Testis (tissue), 3 donors: Measurements from ENCODE around the gene NME7. TPM values are rescaled to one million over a fixed set of nuclear protein-coding genes. Genes with fewer than 3 reads are reported as not detected.

Experiments used
- DNase-seq: peaks from one replicate; pipeline ENCODE4 v3.0.0-alpha.2; 2019
- H3K27ac ChIP-seq, 2 donors: fragments of 200-600 bp; sonication (generic); one replicate each; pipeline ENCODE4 v1.5.1; 2019
- H3K27me3 ChIP-seq: fragments of 200-600 bp; sonication (generic); one replicate; pipeline ENCODE4 v1.5.1; 2019
- H3K36me3 ChIP-seq: fragments of 200-600 bp; sonication (generic); one replicate; pipeline ENCODE4 v1.5.1; 2017; ENCODE audit warnings: low read depth; ENCODE audit errors: missing control alignments
- H3K4me1 ChIP-seq: fragments of 200-600 bp; sonication (generic); one replicate; pipeline ENCODE4 v1.5.1; 2019
- H3K4me3 ChIP-seq, 2 donors: fragments of 200-600 bp; sonication (generic); one replicate each; pipeline ENCODE4 v1.5.1; 2017 to 2019
- H3K9me3 ChIP-seq: fragments of 200-600 bp; sonication (generic); one replicate; pipeline ENCODE4 v1.5.1; 2017
- CTCF ChIP-seq, 3 experiments: fragments of 450-650 bp in 2 of 3; fragments of 200-600 bp in 1 of 3; sonication (generic) in 1 of 3; IDR thresholded peaks; one replicate each; pipeline ENCODE4 v1.5.1; 2016 to 2019; ENCODE audit warnings: antibody characterized with exemption in 3 of 3, mild to moderate bottlenecking in 2 of 3, moderate library complexity in 1 of 3
- POLR2A ChIP-seq: fragments of 450-650 bp; IDR thresholded peaks from one replicate; pipeline ENCODE4 v1.6.1; 2017; ENCODE audit warnings: antibody characterized with exemption, mild to moderate bottlenecking, moderate library complexity
- WGBS, 2 donors: methylation state at CpG; one replicate each; pipeline ENCODE4 v1.1.5; 2018; 5-methylcytosine and 5-hydroxymethylcytosine counted together
- intact Hi-C: fragments of 100-400 bp; cut with DNase I; formaldehyde crosslinking; loops from one replicate; pipeline ENCODE4 v1.15.1; 2023; ENCODE audit warnings: low total_unique reads
- polyA plus RNA-seq: library from polyadenylated mRNA; stranded (reverse); fragments of 350-450 nt; fragmentation: Illumina TruSeq; extraction: RNeasy Lipid Tissue Mini Kit (QIAGEN cat#74804); gene quantifications from one replicate; pipeline ENCODE4 v1.2.3, GENCODE V29; 2014; ENCODE audit warnings: low read depth, low replicate concordance; ENCODE audit not compliant: insufficient read depth
- total RNA-seq, 2 donors: library from RNA; depleted of rRNA; stranded (reverse); fragments of >200 nt; gene quantifications; one replicate each; pipeline ENCODE4 v1.2.3, GENCODE V29; 2016

NME7 gene
- total and polyA plus RNA-seq, 3 donors from 2014 or later: 21.4 to 29.0 (median 24.0) TPM

GRCh38 chr1:169392406-169392805 lies 24.8 kb upstream of the NME7 start:
- Histone ChIP-seq H3K36me3 (no peaks in the 10 kb centered on the region), H3K4me1 (no peaks in the 10 kb centered on the region), H3K9me3 (no peaks in the 10 kb centered on the region), H3K4me3 (no peak overlapping the region), H3K27me3 (no peaks in the 10 kb centered on the region), H3K27ac (no peak overlapping the region)
- WGBS, 2 donors: 85 to 91% methylated on average over 1 of the region's 1 CpG
- intact Hi-C loops: no loop called here
- DNase-seq: no peak
- TF ChIP-seq CTCF (IDR thresholded peaks at IDR 0.05): no peak
- TF ChIP-seq POLR2A: no peak

- intact Hi-C loops: no loop called here
- Histone ChIP-seq H3K4me1 (no peaks in the 10 kb centered on the region), H3K36me3 (no peaks in the 10 kb centered on the region)
These were observed 22.7 kb upstream of the NME7 start for GRCh38 chr1:169390303-169390702.

GRCh38 chr1:169387399-169387798 lies 19.8 kb upstream of the NME7 start:
- DNase-seq: no peak
- no peaks in the 10 kb centered on the region for H3K4me1 ChIP-seq
- H3K27ac ChIP-seq: no peak overlapping the region
- H3K27me3 ChIP-seq: no peaks in the 10 kb centered on the region
- no peak overlapping the region for H3K4me3 ChIP-seq
- TF ChIP-seq POLR2A (no peak), CTCF (IDR thresholded peaks at IDR 0.05) (no peak)
- intact Hi-C loops: no loop called here
- no peaks in the 10 kb centered on the region for H3K36me3 ChIP-seq
- H3K9me3 ChIP-seq: no peaks in the 10 kb centered on the region

More at GRCh38 chr1:169390303-169390702, 22.7 kb upstream of the NME7 start:
- no peak for DNase-seq
- Histone ChIP-seq H3K27me3 (no peaks in the 10 kb centered on the region), H3K27ac (no peak overlapping the region), H3K4me3 (no peak overlapping the region), H3K9me3 (no peaks in the 10 kb centered on the region)
- TF ChIP-seq POLR2A (no peak), CTCF (IDR thresholded peaks at IDR 0.05) (no peak)

- intact Hi-C loops: no loop called here
- no peaks in the 10 kb centered on the region for H3K4me1 ChIP-seq
- H3K4me3 ChIP-seq: no peak overlapping the region
- DNase-seq: no peak
- H3K27ac ChIP-seq: no peak overlapping the region
- no peaks in the 10 kb centered on the region for H3K9me3 ChIP-seq
- H3K27me3 ChIP-seq: no peaks in the 10 kb centered on the region
- H3K36me3 ChIP-seq: no peaks in the 10 kb centered on the region
- TF ChIP-seq POLR2A (no peak), CTCF (IDR thresholded peaks at IDR 0.05) (no peak)
- 72 to 79% methylated on average over 4 of the region's 4 CpGs for whole genome bisulfite sequencing, 2 donors
These were observed 15.9 kb upstream of the NME7 start for GRCh38 chr1:169383449-169383848.

GRCh38 chr1:169381162-169381561 lies 13.6 kb upstream of the NME7 start:
- no peaks in the 10 kb centered on the region for H3K9me3 ChIP-seq
- DNase-seq: no peak
- TF ChIP-seq POLR2A (no peak), CTCF (IDR thresholded peaks at IDR 0.05) (no peak)
- H3K36me3 ChIP-seq: no peaks in the 10 kb centered on the region
- no peaks in the 10 kb centered on the region for H3K4me1 ChIP-seq
- no peaks in the 10 kb centered on the region for H3K27me3 ChIP-seq
- H3K27ac ChIP-seq: no peak overlapping the region
- intact Hi-C loops: no loop called here
- H3K4me3 ChIP-seq: no peak overlapping the region
